Esophagus muscularis mucosa (tissue), 4 donors: ENCODE data around the gene DMD.

Source experiments
- CTCF ChIP-seq, 3 experiments: fragments of 200-600 bp in 2 of 3; fragments of 450-650 bp in 1 of 3; sonication (generic) in 2 of 3; IDR thresholded peaks; one replicate each; pipeline ENCODE4 v1.5.1; 2017 to 2019; ENCODE audit warnings: antibody characterized with exemption in 3 of 3, mild to moderate bottlenecking in 2 of 3, moderate library complexity in 1 of 3
- EP300 ChIP-seq: sonication (generic); formaldehyde crosslinking; IDR thresholded peaks from one replicate; pipeline ENCODE4 v1.6.1; 2017; ENCODE audit warnings: antibody characterized with exemption
- POLR2A ChIP-seq: fragments of 450-650 bp; IDR thresholded peaks from one replicate; pipeline ENCODE4 v1.6.1; 2017; ENCODE audit warnings: antibody characterized with exemption, moderate library complexity, mild to moderate bottlenecking, low read depth
- POLR2AphosphoS5 ChIP-seq, 2 donors: sonication (generic); formaldehyde crosslinking; IDR thresholded peaks; one replicate each; pipeline ENCODE4 v1.6.1; 2017; ENCODE audit warnings: antibody characterized with exemption in 2 of 2

DNA sequence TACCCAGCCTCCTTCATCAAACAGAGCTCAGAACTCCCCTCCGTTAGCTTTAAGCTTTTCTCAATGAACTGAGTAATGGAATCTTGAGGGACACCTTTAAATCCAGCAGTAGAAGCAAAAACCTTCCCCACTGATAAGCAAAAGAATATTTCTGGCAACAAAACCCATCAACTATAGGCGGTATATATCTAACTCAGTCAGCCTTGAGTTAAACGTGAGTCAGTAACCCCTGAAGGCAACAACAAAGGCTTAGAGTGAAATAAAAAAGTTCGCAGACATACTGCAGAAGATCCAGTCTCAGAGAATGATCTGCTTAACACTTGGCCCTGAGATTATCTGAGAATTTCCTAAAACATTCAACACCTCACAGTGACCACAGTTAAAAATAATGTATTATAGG is 77.2 kb downstream of the DMD start:
- TF ChIP-seq POLR2A, result no peak
- no peak for TF ChIP-seq CTCF (IDR thresholded peaks at IDR 0.05)
- TF ChIP-seq POLR2AphosphoS5 (IDR thresholded peaks at IDR 0.05), result no peak
- TF ChIP-seq EP300, result no peak
